GM19455 (cell line): ENCODE results near the gene HLA-DMA.

Experiments used
- ATAC-seq: cut with Tn5 transposase; IDR thresholded peaks from one replicate; pipeline ENCODE4 v1.9.1; 2021; ENCODE audit not compliant: unreplicated experiment

Gene HLA-DMA

GRCh38 chr6:32952817-32953739, at the start of gene HLA-DMA:
TSS of gene HLA-DMA (minus strand) at chr6:32953097. CDS start at chr6:32953036, 61 bp downstream.
- peak; percentile 77 for ATAC-seq

GRCh38 chr6:33001685-33002084, 48.8 kb upstream of the HLA-DMA start:
- no peak for ATAC-seq

- no peak for ATAC-seq
Observed at GRCh38 chr6:33000055-33000454, 47.2 kb upstream of the HLA-DMA start.

GRCh38 chr6:32995448-32995847, 42.6 kb upstream of the HLA-DMA start:
- ATAC-seq: no peak

- ATAC-seq: no peak
Observed at GRCh38 chr6:32993363-32993973, 40.6 kb upstream of the HLA-DMA start.

- no peak for ATAC-seq
Observed at GRCh38 chr6:32991972-32992371, 39.1 kb upstream of the HLA-DMA start.

- no peak for ATAC-seq
Observed at GRCh38 chr6:32989368-32989767, 36.5 kb upstream of the HLA-DMA start.

- no peak for ATAC-seq
Observed at GRCh38 chr6:32984622-32985389, 31.9 kb upstream of the HLA-DMA start.

- ATAC-seq: no peak
Observed at GRCh38 chr6:32983964-32984621, 31.2 kb upstream of the HLA-DMA start.

- no peak for ATAC-seq
Observed at GRCh38 chr6:32983493-32983848, 30.6 kb upstream of the HLA-DMA start.

- ATAC-seq: no peak
Observed at GRCh38 chr6:32982702-32983492, 30.0 kb upstream of the HLA-DMA start.

GRCh38 chr6:32982084-32982701, 29.3 kb upstream of the HLA-DMA start:
- ATAC-seq: no peak

GRCh38 chr6:32980488-32981038, 27.7 kb upstream of the HLA-DMA start:
- ATAC-seq: no peak

- ATAC-seq: no peak
Observed at GRCh38 chr6:32979720-32980487, 27.0 kb upstream of the HLA-DMA start.

GRCh38 chr6:32977953-32978324, 25.0 kb upstream of the HLA-DMA start:
- no peak for ATAC-seq

- ATAC-seq: no peak
Observed at GRCh38 chr6:32977272-32977952, 24.5 kb upstream of the HLA-DMA start.

- ATAC-seq: no peak
Observed at GRCh38 chr6:32976334-32977069, 23.6 kb upstream of the HLA-DMA start.

GRCh38 chr6:32975886-32976285, 23.0 kb upstream of the HLA-DMA start:
- no peak for ATAC-seq
